SK-N-SH (cell line): ENCODE results near the gene ADCY5.

Experiments
- CHD2 ChIP-seq: fragments of 150-350 bp; IDR thresholded peaks from 2 replicates; pipeline ENCODE4 v1.6.1; 2018; ENCODE audit warnings: low read length; ENCODE audit not compliant: partially characterized antibody
- EP300 ChIP-seq, 2 experiments: IDR thresholded peaks; 2 replicates each; pipeline versions ENCODE4 v1.4.0 to v1.6.1; 2012; ENCODE audit warnings: borderline replicate concordance in 1 of 2, low read depth in 1 of 2, low read length in 1 of 2
- NFIC ChIP-seq: IDR thresholded peaks from 2 replicates; pipeline ENCODE4 v1.4.0; 2012; ENCODE audit warnings: borderline replicate concordance
- NRF1 ChIP-seq: IDR thresholded peaks from 2 replicates; pipeline ENCODE4 v1.6.1; 2012; ENCODE audit warnings: low read depth, mild to moderate bottlenecking, low read length
- POLR2AphosphoS5 ChIP-seq: IDR thresholded peaks from 2 replicates; pipeline ENCODE4 v1.6.1; 2012; ENCODE audit warnings: low read depth, low read length
- TAF1 ChIP-seq: IDR thresholded peaks from 2 replicates; pipeline ENCODE4 v1.6.1; 2012; ENCODE audit warnings: low read depth, mild to moderate bottlenecking, low read length, moderate library complexity, borderline replicate concordance
- TF ChIP-seq, protein P1 (sequence below): fragments of 200-600 bp; sonication (generic); IDR thresholded peaks from 2 replicates; pipeline ENCODE4 v1.6.1; 2017; ENCODE audit warnings: antibody characterized with exemption, mild to moderate bottlenecking, moderate library complexity
- TF ChIP-seq, protein P2 (sequence below): fragments of 150-350 bp; IDR thresholded peaks from 2 replicates; pipeline ENCODE4 v1.6.1; 2017; ENCODE audit warnings: antibody characterized with exemption, low read length, low read depth, borderline replicate concordance
- TF ChIP-seq, protein P3 (sequence below): IDR thresholded peaks from 2 replicates; pipeline ENCODE4 v1.4.0; 2012; ENCODE audit warnings: low read depth, borderline replicate concordance

DNA sequence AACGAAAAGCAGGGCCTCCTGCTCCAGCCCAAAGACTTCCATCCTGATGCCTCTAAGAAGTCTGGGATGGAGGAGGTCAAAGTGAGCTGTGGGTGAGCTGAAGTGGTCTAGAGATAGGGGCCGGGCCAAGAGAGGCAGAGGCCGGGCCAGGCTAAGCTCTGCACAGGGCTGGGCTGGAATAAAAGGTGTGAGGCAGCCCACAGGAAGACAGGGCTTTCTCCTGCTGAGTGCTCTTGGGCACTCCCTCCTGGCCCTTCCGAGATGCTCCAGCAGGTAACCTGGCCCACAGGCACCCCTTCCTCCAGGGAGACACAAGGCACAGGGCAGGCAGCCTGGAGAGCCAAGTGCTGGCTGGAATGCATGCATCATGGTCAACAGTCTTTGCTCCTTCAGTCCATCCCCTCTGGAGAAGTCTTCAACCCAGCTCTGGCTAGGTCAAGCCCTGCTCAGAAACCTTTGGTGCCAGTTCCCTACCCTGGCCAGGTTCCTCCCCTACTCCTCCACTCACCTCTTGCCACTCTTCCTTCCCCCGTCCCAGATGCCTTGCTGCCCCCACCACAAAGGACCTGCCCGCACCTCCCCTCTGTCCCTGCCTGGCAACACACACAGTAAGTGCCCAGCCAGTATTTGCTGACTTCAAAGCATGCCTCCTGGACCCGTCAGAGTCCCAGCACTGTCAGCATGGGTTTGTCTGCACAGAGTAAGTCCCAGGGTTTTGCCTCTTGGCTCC, 153.6 kb downstream of the ADCY5 start:
- TF ChIP-seq NRF1 (no peak), EP300 (IDR thresholded peaks at IDR 0.05; ENCODE audit: borderline replicate concordance in 1 of 2, low read depth in 1 of 2, low read length in 1 of 2) (no peak), NFIC (no peak), POLR2AphosphoS5 (no peak), TAF1 (no peak), CHD2 (no peak)
- TF ChIP-seq, protein P1, sequence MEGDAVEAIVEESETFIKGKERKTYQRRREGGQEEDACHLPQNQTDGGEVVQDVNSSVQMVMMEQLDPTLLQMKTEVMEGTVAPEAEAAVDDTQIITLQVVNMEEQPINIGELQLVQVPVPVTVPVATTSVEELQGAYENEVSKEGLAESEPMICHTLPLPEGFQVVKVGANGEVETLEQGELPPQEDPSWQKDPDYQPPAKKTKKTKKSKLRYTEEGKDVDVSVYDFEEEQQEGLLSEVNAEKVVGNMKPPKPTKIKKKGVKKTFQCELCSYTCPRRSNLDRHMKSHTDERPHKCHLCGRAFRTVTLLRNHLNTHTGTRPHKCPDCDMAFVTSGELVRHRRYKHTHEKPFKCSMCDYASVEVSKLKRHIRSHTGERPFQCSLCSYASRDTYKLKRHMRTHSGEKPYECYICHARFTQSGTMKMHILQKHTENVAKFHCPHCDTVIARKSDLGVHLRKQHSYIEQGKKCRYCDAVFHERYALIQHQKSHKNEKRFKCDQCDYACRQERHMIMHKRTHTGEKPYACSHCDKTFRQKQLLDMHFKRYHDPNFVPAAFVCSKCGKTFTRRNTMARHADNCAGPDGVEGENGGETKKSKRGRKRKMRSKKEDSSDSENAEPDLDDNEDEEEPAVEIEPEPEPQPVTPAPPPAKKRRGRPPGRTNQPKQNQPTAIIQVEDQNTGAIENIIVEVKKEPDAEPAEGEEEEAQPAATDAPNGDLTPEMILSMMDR, result no peak
- TF ChIP-seq, protein P2, sequence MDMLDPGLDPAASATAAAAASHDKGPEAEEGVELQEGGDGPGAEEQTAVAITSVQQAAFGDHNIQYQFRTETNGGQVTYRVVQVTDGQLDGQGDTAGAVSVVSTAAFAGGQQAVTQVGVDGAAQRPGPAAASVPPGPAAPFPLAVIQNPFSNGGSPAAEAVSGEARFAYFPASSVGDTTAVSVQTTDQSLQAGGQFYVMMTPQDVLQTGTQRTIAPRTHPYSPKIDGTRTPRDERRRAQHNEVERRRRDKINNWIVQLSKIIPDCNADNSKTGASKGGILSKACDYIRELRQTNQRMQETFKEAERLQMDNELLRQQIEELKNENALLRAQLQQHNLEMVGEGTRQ, result no peak
- TF ChIP-seq, protein P3, sequence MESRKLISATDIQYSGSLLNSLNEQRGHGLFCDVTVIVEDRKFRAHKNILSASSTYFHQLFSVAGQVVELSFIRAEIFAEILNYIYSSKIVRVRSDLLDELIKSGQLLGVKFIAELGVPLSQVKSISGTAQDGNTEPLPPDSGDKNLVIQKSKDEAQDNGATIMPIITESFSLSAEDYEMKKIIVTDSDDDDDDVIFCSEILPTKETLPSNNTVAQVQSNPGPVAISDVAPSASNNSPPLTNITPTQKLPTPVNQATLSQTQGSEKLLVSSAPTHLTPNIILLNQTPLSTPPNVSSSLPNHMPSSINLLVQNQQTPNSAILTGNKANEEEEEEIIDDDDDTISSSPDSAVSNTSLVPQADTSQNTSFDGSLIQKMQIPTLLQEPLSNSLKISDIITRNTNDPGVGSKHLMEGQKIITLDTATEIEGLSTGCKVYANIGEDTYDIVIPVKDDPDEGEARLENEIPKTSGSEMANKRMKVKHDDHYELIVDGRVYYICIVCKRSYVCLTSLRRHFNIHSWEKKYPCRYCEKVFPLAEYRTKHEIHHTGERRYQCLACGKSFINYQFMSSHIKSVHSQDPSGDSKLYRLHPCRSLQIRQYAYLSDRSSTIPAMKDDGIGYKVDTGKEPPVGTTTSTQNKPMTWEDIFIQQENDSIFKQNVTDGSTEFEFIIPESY, result no peak
